SKM-1 (cell line): ENCODE measurements around the gene MGAT5B.

ENCODE experiments used
- DNase-seq: peaks from one replicate; lab custom pipeline; 2025; ENCODE audit not compliant: unreplicated experiment; lab: John Stamatoyannopoulos, UW

MGAT5B gene

DNA sequence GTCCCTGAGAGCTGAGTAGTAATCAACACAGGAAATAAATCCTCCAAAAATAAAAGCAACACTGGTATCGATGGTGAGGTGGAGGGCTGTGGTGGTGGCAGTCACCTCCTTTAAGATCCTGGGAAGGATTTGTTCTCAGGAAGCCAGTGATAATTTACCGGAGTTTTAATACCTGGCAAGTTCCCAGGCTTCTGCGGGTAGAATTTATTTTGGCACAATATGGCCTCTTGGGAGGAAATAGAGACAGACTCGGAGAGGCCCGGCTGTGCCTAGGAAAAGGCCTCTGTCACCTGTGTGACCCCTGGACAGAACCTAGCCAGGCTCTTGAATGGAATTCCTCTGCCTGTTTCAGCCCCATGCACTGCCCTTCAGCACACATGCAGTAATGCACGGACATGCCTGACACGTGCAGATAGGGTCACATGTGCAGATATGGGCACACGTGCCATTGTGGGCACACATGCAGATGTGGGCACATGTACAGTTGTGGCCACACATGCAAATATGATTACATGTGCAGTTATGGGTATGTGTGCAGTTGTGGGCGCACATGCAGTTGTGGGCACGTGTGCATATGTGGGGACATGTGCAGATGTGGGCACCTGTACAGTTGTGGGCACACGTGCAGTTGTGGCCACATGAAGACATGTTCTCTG is 33.5 kb downstream of the MGAT5B start:
- no peak for DNase-seq

DNA sequence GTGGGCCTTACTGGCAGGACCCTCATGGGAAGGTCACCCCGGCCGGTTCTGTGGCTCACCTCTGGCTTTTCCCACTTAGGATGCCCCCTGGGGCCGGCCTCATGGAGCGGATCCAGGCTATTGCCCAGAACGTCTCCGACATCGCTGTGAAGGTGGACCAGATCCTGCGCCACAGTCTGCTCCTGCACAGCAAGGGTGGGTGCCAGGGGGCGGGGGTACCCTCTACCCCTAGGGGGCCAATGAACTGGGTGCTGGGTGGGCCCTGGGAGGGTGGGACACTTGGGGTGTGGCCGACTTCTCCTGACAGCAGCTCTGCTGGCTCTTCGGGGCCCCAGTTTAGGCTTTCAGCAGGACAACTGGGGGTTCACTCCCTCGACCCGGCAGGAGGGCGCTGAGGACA is 34.3 kb downstream of the MGAT5B start:
- no peak for DNase-seq

GRCh38 chr17:76903631-76904030 is 35.4 kb downstream of the MGAT5B start:
- no peak for DNase-seq

- no peak for DNase-seq
Observed at GRCh38 chr17:76904116-76904515, 35.9 kb downstream of the MGAT5B start.

GRCh38 chr17:76905036-76905435 is 36.8 kb downstream of the MGAT5B start:
- no peak for DNase-seq

GRCh38 chr17:76905836-76906235 is 37.6 kb downstream of the MGAT5B start:
- no peak for DNase-seq

GRCh38 chr17:76906463-76906862 is 38.3 kb downstream of the MGAT5B start:
- DNase-seq, result no peak

DNA sequence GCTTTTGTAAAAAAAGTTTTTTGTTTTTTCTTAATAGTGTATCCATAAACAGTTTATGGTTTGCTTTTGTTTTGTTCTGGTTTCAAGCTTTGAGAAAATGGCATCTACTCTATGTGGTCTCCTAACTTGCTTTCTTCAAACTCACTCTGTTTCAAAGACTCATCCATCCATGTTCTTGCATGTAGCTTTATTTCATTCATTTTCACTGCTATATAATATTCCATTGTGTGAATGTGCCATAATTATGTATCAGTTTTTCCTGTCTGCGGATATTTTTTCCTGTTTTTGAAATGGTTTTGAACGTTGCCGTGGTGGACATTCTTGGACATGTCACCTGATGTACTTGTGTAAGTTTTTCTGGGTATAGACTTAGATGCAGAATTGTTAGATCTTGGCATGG is 39.1 kb downstream of the MGAT5B start:
- DNase-seq, result no peak

GRCh38 chr17:76909971-76910760 is 42.0 kb downstream of the MGAT5B start:
- DNase-seq, result no peak

- no peak for DNase-seq
Observed at GRCh38 chr17:76911299-76912017, 43.3 kb downstream of the MGAT5B start.

GRCh38 chr17:76912421-76913164 is 44.4 kb downstream of the MGAT5B start:
- DNase-seq, result no peak

DNA sequence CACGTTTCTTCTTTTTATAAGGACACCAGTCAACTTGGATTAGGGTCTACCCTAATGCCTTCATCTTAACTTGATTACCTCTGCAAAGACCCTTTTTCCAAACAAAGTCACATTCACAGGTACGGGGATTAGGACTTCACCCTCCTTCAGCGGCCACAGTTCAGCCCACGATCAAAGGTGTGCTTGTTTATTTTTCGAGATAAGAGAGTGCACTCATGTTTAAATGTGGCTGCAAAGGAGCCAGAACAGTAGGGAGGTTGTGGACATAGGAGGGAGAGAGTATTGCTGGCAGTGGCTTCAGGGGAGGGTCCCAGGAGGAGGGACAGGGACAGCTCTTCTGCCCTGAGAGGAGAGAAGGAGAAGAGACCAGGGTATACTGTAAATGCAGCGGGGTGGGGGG is 46.7 kb downstream of the MGAT5B start:
- no peak for DNase-seq

GRCh38 chr17:76915840-76916510 is 47.8 kb downstream of the MGAT5B start:
- DNase-seq, result no peak

DNA sequence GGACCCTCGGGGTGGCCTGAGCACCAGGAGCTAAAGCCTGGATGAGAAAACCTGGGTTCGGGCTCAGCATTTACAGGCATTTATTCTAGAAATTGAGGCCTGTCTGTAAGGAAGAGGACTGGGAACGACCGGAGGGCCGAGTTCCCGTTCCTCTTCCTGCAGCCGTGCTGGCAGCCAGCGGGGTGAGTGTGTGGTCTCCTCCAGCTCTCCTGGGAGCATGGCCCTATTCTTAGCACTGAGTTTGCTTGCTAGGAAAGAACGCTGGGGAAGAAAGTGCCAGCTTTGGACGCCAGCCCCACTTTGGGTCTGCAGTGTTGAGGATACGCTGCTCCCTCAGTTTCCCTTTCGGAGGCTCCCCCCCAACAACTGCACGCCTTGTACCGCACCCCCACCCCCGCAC is 49.6 kb downstream of the MGAT5B start:
- no peak for DNase-seq

DNA sequence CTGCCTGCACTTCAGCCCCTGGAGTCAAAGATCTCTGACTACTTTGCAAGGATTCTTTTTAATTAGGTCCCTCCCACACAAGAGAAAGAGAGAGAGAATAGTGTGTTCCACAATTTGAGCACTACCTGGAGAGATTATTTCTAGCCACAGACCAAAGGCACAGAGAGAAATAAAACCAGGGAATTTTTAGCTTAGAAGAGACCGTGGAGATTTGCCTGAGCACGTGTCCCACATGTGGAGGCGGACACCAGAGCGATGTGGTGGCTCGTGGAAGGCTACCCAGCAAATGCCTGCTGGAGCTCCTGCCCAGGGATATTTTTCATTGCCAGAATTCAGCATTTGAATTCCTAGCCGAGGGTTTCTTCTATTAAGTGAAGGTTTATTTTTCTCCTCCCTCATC is 50.6 kb downstream of the MGAT5B start:
- DNase-seq, result no peak

- no peak for DNase-seq
Observed at GRCh38 chr17:76920364-76921139, 52.3 kb downstream of the MGAT5B start.

GRCh38 chr17:76921340-76922036 is 53.3 kb downstream of the MGAT5B start:
- no peak for DNase-seq

GRCh38 chr17:76922084-76922483 is 53.9 kb downstream of the MGAT5B start:
- no peak for DNase-seq

DNA sequence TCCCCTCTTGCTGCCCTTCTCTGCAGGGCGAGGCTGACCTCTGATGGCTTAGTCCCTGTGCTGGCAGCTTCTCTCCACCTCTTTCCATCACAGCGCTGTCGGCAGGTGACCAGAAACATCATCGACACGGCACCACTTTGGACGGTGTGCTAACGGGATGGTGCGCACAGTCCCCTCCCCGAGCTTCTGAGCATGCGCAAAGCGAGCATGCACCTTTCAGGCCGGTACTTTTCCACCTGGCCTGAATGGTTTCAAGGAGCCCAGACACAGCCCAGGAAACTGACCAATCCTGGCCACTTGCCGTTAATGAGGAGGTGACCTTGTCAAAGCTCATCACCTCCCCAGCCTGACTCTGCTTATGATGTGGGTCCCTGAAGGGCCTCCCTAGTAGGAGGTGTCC is 54.8 kb downstream of the MGAT5B start:
- DNase-seq, result no peak
